OCI-LY1 (cell line): ENCODE measurements around the gene WDFY2.

Experiments used
- EZH2 ChIP-seq: fragments of 200-600 bp; sonication (generic), shearing (Covaris generic); IDR thresholded peaks from 2 replicates; pipeline ENCODE4 v1.8.0; 2017; ENCODE audit warnings: borderline replicate concordance, mixed run types, mild to moderate bottlenecking, antibody characterized with exemption, low read length, moderate library complexity, mixed read lengths
- TF ChIP-seq, protein P1 (sequence below): fragments of 200-600 bp; sonication (generic), shearing (Covaris generic); IDR thresholded peaks from 2 replicates; pipeline ENCODE4 v1.5.1; 2017; ENCODE audit warnings: mild to moderate bottlenecking, antibody characterized with exemption, low read length, moderate library complexity, mixed read lengths

DNA sequence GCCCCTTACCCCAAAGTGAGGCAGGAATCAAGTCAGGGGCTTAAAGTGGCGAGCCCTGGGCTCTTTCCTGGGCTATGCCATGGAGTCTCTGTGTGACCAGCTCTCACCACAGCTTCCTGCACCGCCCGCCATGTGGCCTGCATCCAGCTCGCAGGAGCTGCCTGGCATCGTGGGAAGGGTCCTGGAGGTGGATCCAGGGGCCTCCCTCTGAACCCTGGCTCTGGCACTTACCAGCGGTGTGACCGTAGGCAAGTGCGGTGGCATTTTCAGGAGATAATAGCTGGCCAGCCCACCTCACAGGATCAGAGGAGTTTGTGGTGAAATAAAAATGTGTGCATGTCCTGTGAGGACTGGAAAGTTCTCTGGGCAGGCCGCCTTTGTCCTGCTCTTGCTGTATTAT, 193.7 kb downstream of the WDFY2 start:
- TF ChIP-seq, protein P1, sequence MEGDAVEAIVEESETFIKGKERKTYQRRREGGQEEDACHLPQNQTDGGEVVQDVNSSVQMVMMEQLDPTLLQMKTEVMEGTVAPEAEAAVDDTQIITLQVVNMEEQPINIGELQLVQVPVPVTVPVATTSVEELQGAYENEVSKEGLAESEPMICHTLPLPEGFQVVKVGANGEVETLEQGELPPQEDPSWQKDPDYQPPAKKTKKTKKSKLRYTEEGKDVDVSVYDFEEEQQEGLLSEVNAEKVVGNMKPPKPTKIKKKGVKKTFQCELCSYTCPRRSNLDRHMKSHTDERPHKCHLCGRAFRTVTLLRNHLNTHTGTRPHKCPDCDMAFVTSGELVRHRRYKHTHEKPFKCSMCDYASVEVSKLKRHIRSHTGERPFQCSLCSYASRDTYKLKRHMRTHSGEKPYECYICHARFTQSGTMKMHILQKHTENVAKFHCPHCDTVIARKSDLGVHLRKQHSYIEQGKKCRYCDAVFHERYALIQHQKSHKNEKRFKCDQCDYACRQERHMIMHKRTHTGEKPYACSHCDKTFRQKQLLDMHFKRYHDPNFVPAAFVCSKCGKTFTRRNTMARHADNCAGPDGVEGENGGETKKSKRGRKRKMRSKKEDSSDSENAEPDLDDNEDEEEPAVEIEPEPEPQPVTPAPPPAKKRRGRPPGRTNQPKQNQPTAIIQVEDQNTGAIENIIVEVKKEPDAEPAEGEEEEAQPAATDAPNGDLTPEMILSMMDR = no peak
- TF ChIP-seq EZH2 = no peak
